ENCODE results near the gene YIF1A.

DNA sequence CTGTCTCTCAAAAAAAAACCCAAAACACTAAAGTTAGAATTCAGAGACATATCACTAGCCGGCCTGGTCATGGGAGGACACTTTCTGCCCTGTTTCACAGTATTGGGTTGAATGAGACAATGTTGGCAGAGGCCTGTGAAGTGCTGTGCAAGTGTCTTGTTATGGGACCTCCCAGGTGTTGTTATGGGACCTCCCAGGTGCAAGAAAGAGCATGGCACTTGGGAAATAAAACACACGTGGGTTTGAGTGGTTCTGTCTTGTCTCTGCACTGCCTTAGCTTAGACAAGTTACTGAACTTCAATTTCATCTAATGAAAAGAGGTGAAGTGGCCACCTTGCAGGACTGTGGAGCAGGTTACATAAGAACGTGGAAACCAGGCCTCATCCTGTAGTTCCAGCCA is 49.4 kb downstream of the YIF1A start:
- TF ChIP-seq POLR2A (IDR thresholded peaks at IDR 0.05; ENCODE audit: low read depth, low read length) = no peak
- TF ChIP-seq POLR2AphosphoS5 (IDR thresholded peaks at IDR 0.05; ENCODE audit: low read depth, low read length) = no peak

All from GM12892 (cell line).